Spleen (tissue), 11 donors: ENCODE data around the gene SLC35B1. TPM values are rescaled to one million over a fixed set of nuclear protein-coding genes. Genes with fewer than 3 reads are reported as not detected.
A peak's percentile ranks its signal among the peaks of the same experiment; 100 is the strongest.

Source experiments
- DNase-seq: peaks from one replicate; pipeline ENCODE4 v3.0.0-alpha.2; 2020
- H3K27ac ChIP-seq, 8 donors: fragments of 200-600 bp; sonication (generic) in 7 of 8; 1 replicate in 4 of 8; 2 replicates in 4 of 8; pipeline versions ENCODE4 v1.5.0 to v1.8.0; 2016 to 2021; ENCODE audit warnings: inconsistent platforms in 4 of 8, mild to moderate bottlenecking in 4 of 8, moderate library complexity in 1 of 8
- H3K27me3 ChIP-seq, 7 donors: fragments of 200-600 bp; sonication (generic) in 6 of 7; replicated peaks in 1 of 7; 1 replicate in 4 of 7; 2 replicates in 3 of 7; pipeline versions ENCODE4 v1.5.0 to v1.8.0; 2016 to 2021; ENCODE audit warnings: inconsistent platforms in 3 of 7, mild to moderate bottlenecking in 1 of 7
- H3K36me3 ChIP-seq, 6 donors: fragments of 200-600 bp; sonication (generic) in 5 of 6; 1 replicate in 4 of 6; 2 replicates in 2 of 6; pipeline versions ENCODE4 v1.5.0 to v1.8.0; 2016 to 2021; ENCODE audit warnings: inconsistent platforms in 2 of 6
- H3K4me1 ChIP-seq, 6 donors: fragments of 200-600 bp; sonication (generic) in 5 of 6; 1 replicate in 3 of 6; 2 replicates in 3 of 6; pipeline versions ENCODE4 v1.5.0 to v1.8.0; 2016 to 2021; ENCODE audit warnings: inconsistent platforms in 3 of 6
- H3K4me3 ChIP-seq, 8 donors: fragments of 200-600 bp; sonication (generic) in 7 of 8; 1 replicate in 4 of 8; 2 replicates in 4 of 8; pipeline versions ENCODE4 v1.5.0 to v1.8.0; 2016 to 2021; ENCODE audit warnings: inconsistent platforms in 4 of 8, mild to moderate bottlenecking in 4 of 8, moderate library complexity in 2 of 8
- H3K9me3 ChIP-seq, 8 donors: fragments of 200-600 bp; sonication (generic) in 7 of 8; 1 replicate in 4 of 8; 2 replicates in 4 of 8; pipeline versions ENCODE4 v1.5.0 to v1.8.0; 2016 to 2021; ENCODE audit warnings: inconsistent platforms in 4 of 8
- CTCF ChIP-seq, 11 experiments: fragments of 200-600 bp in 7 of 11; fragments of 450-650 bp in 4 of 11; sonication (generic) in 4 of 11; IDR thresholded peaks in 8 of 11; conservative IDR thresholded peaks in 3 of 11; 1 replicate in 7 of 11; 2 replicates in 4 of 11; pipeline versions ENCODE4 v1.4.0 to v1.8.0; 2016 to 2021; ENCODE audit warnings: antibody characterized with exemption in 11 of 11, inconsistent platforms in 4 of 11, mild to moderate bottlenecking in 1 of 11
- POLR2A ChIP-seq, 3 donors: fragments of 450-650 bp; IDR thresholded peaks; one replicate each; pipeline ENCODE4 v1.5.1; 2017; ENCODE audit warnings: antibody characterized with exemption in 3 of 3, mild to moderate bottlenecking in 1 of 3
- POLR2AphosphoS5 ChIP-seq, 3 donors: sonication (generic); formaldehyde crosslinking; IDR thresholded peaks; one replicate each; pipeline ENCODE4 v1.5.1; 2017; ENCODE audit warnings: antibody characterized with exemption in 3 of 3
- WGBS, 5 donors: extraction: QIAGEN DNeasy Blood & Tissue Kit in 3 of 5; methylation state at CpG; one replicate each; pipeline versions ENCODE4 v1.1.5 to v1.1.7; 2013 to 2018; 5-methylcytosine and 5-hydroxymethylcytosine counted together
- intact Hi-C: fragments of 100-400 bp; cut with DNase I; formaldehyde crosslinking; loops from one replicate; pipeline ENCODE4 v1.15.0; 2023; ENCODE audit warnings: low total_unique reads
- polyA plus RNA-seq, 3 donors: library from polyadenylated mRNA; stranded (reverse); fragments of 200-250 nt; gene quantifications; one replicate each; pipeline ENCODE4 v1.2.1, GENCODE V29; 2013
- total RNA-seq, 7 donors: library from RNA; depleted of rRNA in 3 of 7; stranded (reverse); fragments of >200 nt in 3 of 7; fragmentation: NEBNext Ultra II Directional in 4 of 7; extraction: Animal tissue kit (Norgen Biotek cat#: 25700) in 4 of 7; gene quantifications; one replicate each; pipeline versions ENCODE4 v1.1.0 to v1.2.1, GENCODE V29; 2016 to 2021
- donor health status: healthy with polysubstance abuse.
- donor health status: DM: no; HTN: no; CAD: no; lungs with moderate emphysema.
- donor health status: DM: no; HTN: no; CAD: no.
- donor health status: Bipolar disorder and iron deficiency.
- donor health status: healthy.
- donor health status: DM: no; HTN: no; CAD: no.
- donor health status: DM: yes; HTN: yes; CAD: no.

SLC35B1 gene
- total and polyA plus RNA-seq, 10 donors: 23.7 to 69.9 (median 45.3) TPM

DNA sequence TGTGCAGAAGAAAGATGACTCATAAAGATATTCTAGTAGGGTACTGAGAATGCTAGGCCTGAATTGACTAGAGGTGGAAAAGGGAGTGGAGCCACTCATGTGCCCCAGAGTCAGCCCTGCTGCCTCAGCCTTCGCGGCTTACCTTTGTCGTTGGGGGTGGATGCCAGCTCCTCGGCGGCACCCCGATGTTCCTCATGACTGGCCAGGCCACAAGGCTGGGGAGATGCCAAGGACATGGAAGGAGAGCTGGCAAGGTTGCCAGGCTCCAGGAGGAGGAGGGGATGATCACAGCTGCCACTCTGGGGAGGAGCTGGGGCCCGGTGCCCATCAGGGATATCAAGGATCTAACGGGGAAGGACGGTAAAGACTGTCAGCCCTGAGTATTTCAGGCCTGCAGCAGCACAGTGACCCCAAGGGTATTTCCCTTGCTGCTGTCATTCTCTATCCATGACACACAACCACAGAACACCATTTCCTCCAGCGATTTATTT is 9.7 kb upstream of the SLC35B1 start:
- Histone ChIP-seq H3K27me3 (no peaks in the 10 kb centered on the region), H3K4me1 (peaks cover 0 to 72% (median 34%) of the 10 kb centered on the region in 6 donors), H3K27ac (peak overlapping the region in 5 of 8 donors; percentile 2 to 72 (median 47)), H3K9me3 (no peaks in the 10 kb centered on the region), H3K36me3 (peaks cover 6 to 100% (median 97%) of the 10 kb centered on the region in 6 donors), H3K4me3 (no peak overlapping the region)
- TF ChIP-seq POLR2AphosphoS5 (IDR thresholded peaks at IDR 0.05): peak in 1 of 3 donors; percentile 56
- TF ChIP-seq POLR2A (IDR thresholded peaks at IDR 0.05): no peak
- intact Hi-C loops: no loop called here
- no peak for DNase-seq
- 65 to 85% (median 80%) methylated on average over 10 of the region's 10 CpGs for WGBS, 5 donors

- WGBS, 5 donors: 76 to 100% (median 87%) methylated on average over 1 of the region's 1 CpG
- no peak for DNase-seq
- H3K4me1 ChIP-seq: peaks cover 0 to 72% (median 34%) of the 10 kb centered on the region in 6 donors
- peak overlapping the region in 5 of 8 donors; percentile 29 to 72 (median 62) for H3K27ac ChIP-seq
- peaks cover 6 to 100% (median 96%) of the 10 kb centered on the region in 6 donors for H3K36me3 ChIP-seq
- H3K27me3 ChIP-seq: no peaks in the 10 kb centered on the region
- intact Hi-C loops: no loop called here
- H3K9me3 ChIP-seq: no peaks in the 10 kb centered on the region
- TF ChIP-seq POLR2A (IDR thresholded peaks at IDR 0.05): no peak
- no peak for TF ChIP-seq POLR2AphosphoS5 (IDR thresholded peaks at IDR 0.05)
- no peak for TF ChIP-seq CTCF (IDR thresholded peaks at IDR 0.05 in 8 of 11, conservative IDR thresholded peaks at IDR 0.05 in 3 of 11)
- H3K4me3 ChIP-seq: no peak overlapping the region
Observed at GRCh38 chr17:49716668-49717364, 9.1 kb upstream of the SLC35B1 start.

DNA sequence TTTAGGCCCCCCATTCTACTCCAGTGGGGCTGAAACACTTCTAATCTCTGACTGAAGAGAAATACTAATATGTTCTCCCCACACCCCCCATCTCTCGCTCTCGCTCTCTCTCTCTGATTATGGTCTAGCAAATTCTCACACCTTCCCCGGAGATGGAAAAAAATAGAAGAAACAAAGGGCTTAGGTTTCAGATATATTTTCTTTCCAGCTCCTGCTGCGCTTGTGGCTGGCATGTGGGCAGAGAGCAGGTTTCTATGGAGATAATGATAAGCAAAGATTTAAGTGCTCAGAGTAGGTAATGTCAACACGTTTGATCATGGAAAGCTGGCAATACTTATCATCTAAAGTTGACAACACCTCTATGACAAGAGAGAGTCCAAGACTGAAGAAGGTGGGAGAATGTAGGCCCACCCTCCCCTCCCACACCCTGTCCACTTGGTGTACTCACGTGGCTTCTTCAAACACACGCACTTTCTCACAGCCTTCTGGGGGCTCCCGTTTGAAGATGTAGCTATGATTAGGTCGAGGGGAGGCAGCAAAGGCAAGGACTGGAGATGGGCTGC is 8.0 kb upstream of the SLC35B1 start:
- DNase-seq: no peak
- intact Hi-C loops: no loop called here
- H3K9me3 ChIP-seq: no peaks in the 10 kb centered on the region
- H3K4me3 ChIP-seq: no peak overlapping the region
- no peak for TF ChIP-seq CTCF (IDR thresholded peaks at IDR 0.05 in 8 of 11, conservative IDR thresholded peaks at IDR 0.05 in 3 of 11)
- no peaks in the 10 kb centered on the region for H3K27me3 ChIP-seq
- peaks cover 6 to 100% (median 97%) of the 10 kb centered on the region in 6 donors for H3K36me3 ChIP-seq
- WGBS, 5 donors: 74 to 81% (median 75%) methylated on average over 9 of the region's 9 CpGs
- H3K27ac ChIP-seq: peak overlapping the region in 7 of 8 donors; percentile 29 to 72 (median 62)
- peaks cover 0 to 72% (median 31%) of the 10 kb centered on the region in 6 donors for H3K4me1 ChIP-seq

DNA sequence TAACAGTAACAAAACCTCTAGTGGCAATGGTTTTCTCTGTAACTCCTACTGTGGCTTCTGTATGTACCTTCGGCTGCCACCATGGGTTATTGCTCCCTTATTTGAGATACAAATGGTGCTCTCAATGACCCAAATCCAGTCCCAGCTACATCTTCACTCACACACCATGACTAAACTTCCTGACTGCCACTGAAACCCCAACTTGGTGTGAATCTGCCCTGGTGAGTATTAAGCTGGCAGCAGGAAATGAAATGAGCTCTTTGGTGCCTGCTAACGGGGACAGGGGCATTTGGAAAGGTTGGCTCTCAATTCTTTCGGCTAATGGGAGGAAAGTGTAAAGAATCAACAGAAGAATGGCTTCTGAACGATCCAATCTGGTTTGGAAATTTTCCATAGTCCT is 7.5 kb upstream of the SLC35B1 start:
- no peak for DNase-seq
- intact Hi-C loops: no loop called here
- Histone ChIP-seq H3K4me3 (no peak overlapping the region), H3K27ac (peak overlapping the region in 7 of 8 donors; percentile 29 to 72 (median 62)), H3K9me3 (no peaks in the 10 kb centered on the region), H3K36me3 (peaks cover 6 to 100% (median 96%) of the 10 kb centered on the region in 6 donors), H3K4me1 (peaks cover 0 to 73% (median 30%) of the 10 kb centered on the region in 6 donors), H3K27me3 (no peaks in the 10 kb centered on the region)
- WGBS, 5 donors: 63 to 76% (median 72%) methylated on average over 4 of the region's 4 CpGs
- TF ChIP-seq POLR2AphosphoS5 (IDR thresholded peaks at IDR 0.05) (no peak), POLR2A (IDR thresholded peaks at IDR 0.05) (no peak), CTCF (IDR thresholded peaks at IDR 0.05 in 8 of 11, conservative IDR thresholded peaks at IDR 0.05 in 3 of 11) (no peak)
